GM23248 (cell line): Measurements from ENCODE around the gene P4HA2.

ENCODE experiments used
- EZH2 ChIP-seq: fragments of 200-600 bp; sonication (generic); IDR thresholded peaks from 2 replicates; pipeline ENCODE4 v1.6.1; 2018; ENCODE audit warnings: antibody characterized with exemption, mild to moderate bottlenecking; ENCODE audit not compliant: insufficient read depth, poor library complexity, severe bottlenecking
- EZH2phosphoT487 ChIP-seq: fragments of 200-600 bp; sonication (generic); IDR thresholded peaks from 2 replicates; pipeline ENCODE4 v1.6.1; 2018; ENCODE audit warnings: antibody characterized with exemption, moderate library complexity, mild to moderate bottlenecking, low read depth; ENCODE audit not compliant: insufficient read depth

GRCh38 chr5:132220491-132220890 is 7.2 kb downstream of the P4HA2 start:
- TF ChIP-seq EZH2 (no peak), EZH2phosphoT487 (no peak)
